K562 (cell line): ENCODE data around the gene FAM222A. TPM values are rescaled to one million over a fixed set of nuclear protein-coding genes. Genes with fewer than 3 reads are reported as not detected.

ENCODE experiments used
- ARID4B ChIP-seq: sonication (generic); formaldehyde crosslinking; IDR thresholded peaks from 2 replicates; pipeline ENCODE4 v1.8.0; 2022; ENCODE audit warnings: mild to moderate bottlenecking, missing genetic modification reagents
- E2F1 ChIP-seq: sonication (generic); formaldehyde crosslinking; IDR thresholded peaks from 2 replicates; pipeline ENCODE4 v1.8.1; 2023; ENCODE audit warnings: mild to moderate bottlenecking, missing genetic modification reagents, moderate library complexity
- FOXA1 ChIP-seq: fragments of 450-650 bp; IDR thresholded peaks from 2 replicates; pipeline ENCODE4 v1.6.1; 2016; ENCODE audit warnings: mild to moderate bottlenecking, borderline replicate concordance
- MAZ ChIP-seq, 2 experiments: fragments of 450-650 bp in 1 of 2; sonication (generic) in 1 of 2; formaldehyde crosslinking; IDR thresholded peaks in 1 of 2; conservative IDR thresholded peaks in 1 of 2; 2 replicates each; pipeline versions ENCODE4 v1.4.0 to v1.5.0; 2020; ENCODE audit warnings: mild to moderate bottlenecking in 1 of 2, missing genetic modification reagents in 1 of 2
- NR2F6 ChIP-seq: fragments of 450-650 bp; formaldehyde crosslinking; IDR thresholded peaks from 2 replicates; pipeline ENCODE4 v1.4.0; 2020; ENCODE audit warnings: mild to moderate bottlenecking
- NR3C1 ChIP-seq: sonication (generic); formaldehyde crosslinking; IDR thresholded peaks from 2 replicates; pipeline ENCODE4 v1.8.1; 2022; ENCODE audit warnings: missing genetic modification reagents
- RREB1 ChIP-seq: fragments of 250-450 bp; sonication (Bioruptor Pico); IDR thresholded peaks from 2 replicates; pipeline ENCODE4 v1.4.0; 2020
- TCF7L2 ChIP-seq: fragments of 150-350 bp; IDR thresholded peaks from 2 replicates; pipeline ENCODE4 v1.6.1; 2016; ENCODE audit warnings: low read depth, mild to moderate bottlenecking, low read length, moderate library complexity
- TFAM ChIP-seq: fragments of 250-450 bp; sonication (Bioruptor Pico); conservative IDR thresholded peaks from 2 replicates; pipeline ENCODE4 v1.5.0; 2021; ENCODE audit warnings: mild to moderate bottlenecking, moderate library complexity
- USF2 ChIP-seq: sonication (generic); formaldehyde crosslinking; IDR thresholded peaks from 2 replicates; pipeline ENCODE4 v1.5.0; 2020; ENCODE audit warnings: missing genetic modification reagents
- ZBTB43 ChIP-seq: sonication (generic); formaldehyde crosslinking; IDR thresholded peaks from 2 replicates; pipeline ENCODE4 v1.8.0; 2023; ENCODE audit warnings: mild to moderate bottlenecking, missing genetic modification reagents
- ZKSCAN8 ChIP-seq: fragments of 200-800 bp; sonication (Bioruptor generic); IDR thresholded peaks from 2 replicates; pipeline ENCODE4 v1.6.1; 2016; ENCODE audit warnings: missing genetic modification characterization, missing compliant biosample characterization
- polyA plus RNA-seq, 8 experiments: library from polyadenylated mRNA; depleted of rRNA in 4 of 8; stranded (reverse) in 5 of 8; unstranded in 3 of 8; fragments of >200 nt; fragmentation: Nextera tagmentation in 2 of 8; fragmentation: Illumina TruSeq in 1 of 8; extraction: Ambion mirVana in 2 of 8; extraction: Trizol in 1 of 8; gene quantifications; 2 replicates each; pipeline versions ENCODE4 v1.2.1 to v1.2.3, GENCODE V29; 2011 to 2014; ENCODE audit warnings: inconsistent platforms in 1 of 8, missing spikeins in 1 of 8
- total RNA-seq, 7 experiments: library from RNA; depleted of rRNA in 6 of 7; stranded (reverse); fragments of >200 nt in 6 of 7; fragmentation: Illumina TruSeq in 2 of 7; extraction: Trizol in 2 of 7; gene quantifications; 2 replicates each; pipeline versions ENCODE4 v1.2.1 to v1.2.3, GENCODE V29; 2011 to 2021; ENCODE audit warnings: low replicate concordance in 1 of 7

Gene FAM222A
- total and polyA plus RNA-seq, 9 of the 15 experiments (the other 6 are each of a cell fraction or from before 2014, with no cell fraction given) = 0.03 to 0.36 (median 0.12) TPM; not detected in 1

- no peak for TF ChIP-seq RREB1 (CRISPR knock-in tag)
- no peak for TF ChIP-seq USF2 (CRISPR knock-in tag)
- TF ChIP-seq TFAM (CRISPR knock-in tag) = no peak
- TF ChIP-seq ZBTB43 (CRISPR knock-in tag) = no peak
- TF ChIP-seq ARID4B (CRISPR knock-in tag) = no peak; the same call in 1 of the 2 replicates
- no peak for TF ChIP-seq NR2F6 (CRISPR knock-in tag)
- TF ChIP-seq E2F1 (CRISPR knock-in tag) = no peak
- TF ChIP-seq NR3C1 = no peak; the same call in 1 of the 2 replicates
- TF ChIP-seq ZKSCAN8 (CRISPR knock-in tag) = no peak
- TF ChIP-seq MAZ (CRISPR knock-in tag; conservative IDR thresholded peaks at IDR 0.05 in 1 of 2, IDR thresholded peaks at IDR 0.05 in 1 of 2) = 0 out of 4 replicates have a peak, but pooled peaks have one; percentile 18 to 34
- TF ChIP-seq FOXA1 = no peak
- TF ChIP-seq TCF7L2 = no peak
These were observed 702 bp downstream of the FAM222A start (continued) for GRCh38 chr12:109714141-109714912.
